SK-N-SH (cell line): Measurements from ENCODE around the gene NOXA1.

Experiments
- CHD2 ChIP-seq: fragments of 150-350 bp; IDR thresholded peaks from 2 replicates; pipeline ENCODE4 v1.6.1; 2018; ENCODE audit warnings: low read length; ENCODE audit not compliant: partially characterized antibody
- CTCF ChIP-seq: fragments of 200-600 bp; sonication (generic); IDR thresholded peaks from 2 replicates; pipeline ENCODE4 v1.6.1; 2017; ENCODE audit warnings: antibody characterized with exemption, mild to moderate bottlenecking, moderate library complexity
- EP300 ChIP-seq, 2 experiments: IDR thresholded peaks; 2 replicates each; pipeline versions ENCODE4 v1.4.0 to v1.6.1; 2012; ENCODE audit warnings: borderline replicate concordance in 1 of 2, low read depth in 1 of 2, low read length in 1 of 2
- GABPA ChIP-seq: IDR thresholded peaks from 2 replicates; pipeline ENCODE4 v1.4.0; 2012; ENCODE audit warnings: low read depth, mild to moderate bottlenecking
- JUND ChIP-seq: IDR thresholded peaks from 2 replicates; pipeline ENCODE4 v1.4.0; 2012
- MAX ChIP-seq: IDR thresholded peaks from 2 replicates; pipeline ENCODE4 v1.4.0; 2012; ENCODE audit warnings: low read depth
- NFIC ChIP-seq: IDR thresholded peaks from 2 replicates; pipeline ENCODE4 v1.4.0; 2012; ENCODE audit warnings: borderline replicate concordance
- POLR2AphosphoS5 ChIP-seq: IDR thresholded peaks from 2 replicates; pipeline ENCODE4 v1.6.1; 2012; ENCODE audit warnings: low read depth, low read length
- RAD21 ChIP-seq: IDR thresholded peaks from 2 replicates; pipeline ENCODE4 v1.6.1; 2012; ENCODE audit warnings: mild to moderate bottlenecking, low read length
- RCOR1 ChIP-seq: fragments of 150-350 bp; IDR thresholded peaks from 2 replicates; pipeline ENCODE4 v1.6.1; 2017; ENCODE audit warnings: antibody characterized with exemption, low read length
- RFX5 ChIP-seq: IDR thresholded peaks from 2 replicates; pipeline ENCODE4 v1.6.1; 2012; ENCODE audit warnings: mild to moderate bottlenecking, improper control_type of control experiment, low read length
- USF1 ChIP-seq: IDR thresholded peaks from 2 replicates; pipeline ENCODE4 v1.4.0; 2012; ENCODE audit warnings: low read depth, borderline replicate concordance

- TF ChIP-seq USF1, result no peak
- TF ChIP-seq MAX, result no peak
- TF ChIP-seq CTCF, result no peak
- no peak for TF ChIP-seq POLR2AphosphoS5
- no peak for TF ChIP-seq CHD2
- TF ChIP-seq EP300 (IDR thresholded peaks at IDR 0.05; ENCODE audit: borderline replicate concordance in 1 of 2, low read depth in 1 of 2, low read length in 1 of 2), result no peak
- no peak for TF ChIP-seq RAD21
- TF ChIP-seq NFIC, result no peak
- TF ChIP-seq GABPA, result no peak
- no peak for TF ChIP-seq JUND
- TF ChIP-seq RFX5, result no peak
- no peak for TF ChIP-seq RCOR1
These were observed 31.0 kb downstream of the NOXA1 start for GRCh38 chr9:137454145-137454596.
